Inflammatory macrophage treated with lipopolysaccharide for 1 hour (primary cell): ENCODE results near the gene MRPS5.
"Not testable (repeated sequence)": the region's sequence is repeated elsewhere in the genome, so short reads cannot be mapped to it uniquely, and the experiment has no call there.

Experiments used
- DNase-seq, 2 donors: peaks; one replicate each; pipeline ENCODE4 v3.0.0-alpha.2; 2020 to 2022

Gene MRPS5

DNA sequence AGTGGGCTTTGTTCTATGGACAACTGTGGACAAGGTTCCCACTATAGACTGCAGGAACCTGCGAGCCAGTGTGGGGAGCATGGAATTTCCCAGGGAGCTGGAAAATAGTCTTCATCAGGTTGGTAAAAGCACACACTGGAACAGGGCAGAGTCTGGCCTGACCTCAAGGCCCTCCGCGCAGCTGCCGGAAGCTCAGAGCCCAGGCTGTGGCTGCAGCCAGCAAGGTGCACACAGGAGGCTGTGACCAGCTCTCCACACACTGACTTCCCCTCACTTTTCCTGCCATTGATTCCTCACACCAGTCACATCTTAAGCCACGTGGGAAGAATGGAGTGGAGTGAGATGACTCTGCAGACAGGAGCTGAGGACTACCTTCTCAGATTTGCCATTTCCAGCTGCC, 77.0 kb downstream of the MRPS5 start:
- DNase-seq = no peak

DNA sequence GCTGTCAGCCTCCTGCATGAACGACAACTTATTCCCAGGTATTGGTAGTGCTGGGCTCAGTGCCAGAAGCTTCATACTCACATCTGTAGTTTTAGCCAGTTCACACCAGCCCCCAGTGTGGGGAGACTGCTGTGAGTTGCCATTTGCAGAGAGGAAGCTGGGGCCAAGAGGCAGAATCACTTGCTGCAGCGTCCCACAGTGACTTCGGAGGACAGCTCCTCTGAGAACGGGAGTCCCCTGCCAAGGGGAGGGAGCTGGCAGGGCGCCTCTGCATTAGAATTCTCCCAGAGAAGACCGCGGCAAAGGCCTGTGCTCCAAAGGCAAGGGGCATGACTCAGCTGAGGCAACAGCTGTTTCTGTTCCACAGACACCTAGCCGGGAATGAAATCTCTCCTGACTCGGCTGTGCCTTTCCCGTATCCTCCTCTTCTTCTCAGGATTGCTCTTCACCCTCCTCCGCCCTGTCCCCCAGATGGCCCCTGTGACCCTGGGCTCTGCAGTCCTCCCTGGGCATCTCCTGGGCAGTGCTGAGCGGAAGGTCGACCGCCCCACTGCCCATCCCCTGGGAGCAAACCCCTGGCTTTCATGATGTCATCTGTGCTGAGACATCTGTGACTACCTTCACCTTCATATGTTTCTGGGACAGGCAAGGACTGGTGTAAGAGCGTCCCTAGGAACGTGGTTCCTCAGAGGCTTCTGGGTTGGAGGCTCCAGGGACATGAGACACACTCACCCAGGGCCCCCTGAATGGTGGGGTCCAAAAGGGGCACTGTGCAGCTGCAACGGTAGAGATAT, 78.1 kb downstream of the MRPS5 start:
- DNase-seq = no peak

DNA sequence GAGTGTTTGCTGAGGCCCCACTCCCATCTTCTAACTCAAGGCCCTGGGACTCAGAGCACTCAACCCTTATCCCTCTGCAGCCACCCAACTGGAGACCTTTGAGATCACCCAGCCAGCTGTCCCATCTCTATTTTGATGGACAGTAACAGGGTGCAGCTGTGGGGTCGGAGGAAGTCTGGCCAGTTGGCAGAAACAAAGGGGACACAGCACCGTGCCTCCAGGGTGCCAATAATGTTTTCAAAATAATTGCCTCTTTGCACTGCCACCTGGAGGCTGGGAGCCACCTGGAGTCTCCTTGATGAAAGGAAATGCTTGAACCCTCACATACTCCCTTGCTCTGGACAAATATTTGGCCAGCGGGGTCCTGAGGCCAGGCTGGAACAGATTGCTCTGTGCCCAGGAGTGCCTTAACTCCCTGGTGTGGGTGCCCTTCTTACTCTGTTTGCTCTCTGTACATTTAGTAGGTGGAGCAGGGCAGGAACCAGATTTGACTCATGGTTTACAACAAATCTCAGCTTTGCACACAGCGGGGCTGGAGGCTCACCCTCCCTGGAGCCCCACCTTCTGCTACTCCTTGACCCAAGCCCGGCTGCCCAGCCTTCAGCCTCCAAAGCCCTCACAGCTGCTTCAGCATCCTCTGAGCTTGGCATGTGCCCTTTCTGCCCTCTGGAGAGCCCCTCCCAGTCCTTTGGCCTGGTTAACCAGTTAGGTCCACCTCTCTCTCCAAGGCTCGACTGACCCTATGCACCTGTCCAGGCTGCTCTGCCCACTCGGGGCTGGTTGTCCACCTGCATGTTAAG, 78.9 kb downstream of the MRPS5 start:
- no peak for DNase-seq

DNA sequence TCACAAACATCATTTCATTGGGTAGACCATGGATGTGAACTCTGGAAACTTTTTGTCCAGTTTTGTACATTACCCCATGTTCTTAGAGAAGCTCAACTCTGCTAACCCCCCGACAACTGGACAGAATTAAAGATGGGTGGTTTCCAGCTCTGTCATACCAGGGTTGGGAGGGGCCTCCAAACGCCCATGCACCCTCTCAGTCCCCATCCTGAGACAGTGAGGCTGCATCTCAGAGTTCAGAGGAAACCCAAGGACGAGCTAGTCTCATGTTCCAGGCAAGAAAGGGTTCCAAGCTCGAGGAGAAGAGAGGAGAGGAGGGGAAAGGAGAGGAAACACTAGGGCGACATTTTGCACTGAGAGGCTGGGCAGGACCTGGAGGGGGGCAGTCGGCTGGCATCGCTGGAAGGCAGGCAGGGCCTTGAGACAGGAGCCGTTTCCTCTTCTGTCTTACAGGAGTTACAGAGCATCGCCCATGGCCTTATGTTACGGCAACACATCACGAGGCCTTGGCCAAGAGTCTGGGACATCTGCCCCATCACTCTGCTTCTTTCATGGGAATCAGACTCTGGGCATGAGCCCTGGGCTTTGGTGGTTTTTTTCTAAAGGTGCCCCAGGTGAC, 79.7 kb downstream of the MRPS5 start:
- no peak for DNase-seq

DNA sequence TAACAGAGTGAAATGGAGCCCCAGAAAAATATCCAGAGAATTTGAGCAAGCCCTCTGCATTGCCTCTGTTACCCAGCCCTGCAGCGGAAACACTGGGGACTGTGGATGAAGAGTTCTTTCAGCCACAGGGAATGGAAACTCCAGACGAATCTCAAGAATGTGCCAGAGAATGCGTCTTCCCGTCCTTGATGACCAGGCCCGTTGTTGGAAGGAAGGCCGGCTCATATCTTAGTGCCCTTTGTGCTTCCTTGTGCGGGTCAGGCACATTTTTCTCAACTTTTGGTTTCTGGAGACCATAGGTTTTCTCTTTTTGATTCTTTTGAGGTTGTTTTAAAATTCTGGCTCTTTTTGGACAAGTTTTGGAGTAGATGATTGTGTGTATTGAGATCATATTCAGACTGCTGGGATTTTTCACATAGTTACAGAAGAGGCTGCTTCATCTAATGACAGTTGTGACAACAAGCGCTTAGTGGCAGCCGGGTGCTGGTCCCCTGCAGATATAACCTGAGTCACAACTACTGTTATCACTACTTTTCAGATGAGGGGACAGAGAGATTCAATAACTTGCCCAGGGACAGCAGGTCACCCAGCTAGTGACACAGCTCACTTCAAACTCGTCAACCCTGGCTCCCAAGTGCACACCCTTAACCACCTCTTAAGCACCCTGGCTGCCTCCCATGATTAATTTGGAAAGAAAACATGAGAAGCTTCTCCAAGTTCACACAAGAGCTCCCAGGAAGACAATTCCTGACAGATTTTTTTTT, 80.4 kb downstream of the MRPS5 start:
- no peak for DNase-seq

DNA sequence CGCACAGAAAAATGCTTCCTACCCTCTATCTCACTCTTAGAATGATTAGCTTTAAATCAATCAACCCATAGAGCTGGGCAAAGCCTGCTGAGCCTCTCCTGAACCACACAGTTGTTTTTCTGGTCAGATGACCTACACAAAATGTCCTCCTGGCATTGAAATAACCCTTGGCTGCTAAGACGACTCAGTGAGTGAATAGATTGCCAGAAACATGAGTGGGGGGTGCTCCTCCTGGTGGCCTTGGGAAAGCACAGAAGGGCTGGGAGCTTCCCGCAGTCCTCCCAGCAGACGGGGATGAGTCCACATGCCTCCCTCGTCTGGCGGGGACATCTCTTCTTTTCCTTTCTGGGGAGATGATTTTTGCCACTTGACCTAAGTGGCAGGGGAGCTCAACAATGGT, 81.2 kb downstream of the MRPS5 start:
- DNase-seq = no peak

DNA sequence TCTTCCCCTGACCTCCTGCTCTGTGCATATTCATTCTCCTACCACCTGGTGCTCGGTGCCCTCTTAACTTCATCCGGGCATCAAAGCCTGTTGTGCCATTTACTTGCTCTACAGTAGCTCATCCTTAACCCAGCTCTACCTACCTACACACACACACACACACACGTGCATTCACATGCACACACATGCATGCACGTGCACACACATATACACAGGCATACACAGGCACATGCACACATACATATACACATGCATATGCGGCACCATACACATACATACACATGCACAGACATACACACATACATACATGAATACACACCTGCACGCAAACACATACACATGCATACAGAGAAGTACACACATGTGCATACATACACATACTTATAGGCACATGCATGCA, 81.6 kb downstream of the MRPS5 start:
- no peak for DNase-seq

DNA sequence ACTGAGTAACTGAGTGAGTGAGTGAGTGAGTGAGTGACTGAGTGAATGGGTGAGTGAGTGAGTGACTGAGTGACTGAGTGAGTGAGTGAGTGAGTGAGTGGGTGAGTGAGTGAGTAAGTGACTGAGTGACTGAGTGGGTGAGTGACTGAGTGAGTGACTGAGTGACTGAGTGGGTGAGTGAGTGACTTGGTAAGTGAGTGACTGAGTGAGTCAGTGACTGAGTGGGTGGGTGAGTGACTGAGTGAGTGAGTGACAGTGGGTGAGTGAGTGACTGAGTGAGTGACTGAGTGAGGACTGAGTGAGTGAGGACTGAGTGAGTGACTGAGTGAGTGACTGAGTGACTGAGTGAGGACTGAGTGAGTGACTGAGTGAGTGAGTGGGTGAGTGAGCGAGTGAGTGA, 82.2 kb downstream of the MRPS5 start:
- no peak for DNase-seq

DNA sequence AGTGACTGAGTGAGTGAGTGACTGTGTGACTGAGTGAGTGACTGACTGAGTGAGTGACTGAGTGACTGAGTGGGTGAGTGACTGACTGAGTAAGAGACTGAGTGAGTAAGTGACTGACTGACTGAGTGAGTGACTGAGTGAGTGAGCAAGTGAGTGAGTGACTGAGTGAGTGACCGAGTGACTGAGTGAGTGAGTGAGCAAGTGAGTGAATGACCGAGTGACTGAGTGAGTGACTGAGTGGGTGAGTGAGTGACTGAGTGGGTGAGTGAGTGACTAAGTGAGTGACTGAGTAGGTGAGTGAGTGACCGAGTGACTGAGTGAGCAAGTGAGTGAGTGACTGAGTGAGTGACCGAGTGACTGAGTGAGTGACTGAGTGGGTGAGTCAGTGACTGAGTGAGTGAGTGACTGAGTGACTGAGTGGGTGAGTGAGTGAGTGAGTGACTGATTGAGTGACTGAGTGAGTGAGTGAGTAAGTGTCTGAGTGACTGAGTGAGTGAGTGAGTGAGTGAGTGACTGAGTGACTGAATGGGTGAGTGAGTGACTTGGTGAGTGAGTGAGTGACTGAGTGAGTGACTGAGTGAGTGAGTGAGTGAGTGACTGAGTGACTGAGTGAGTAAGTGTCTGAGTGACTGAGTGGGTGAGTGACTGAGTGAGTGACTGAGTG, 82.8 kb downstream of the MRPS5 start:
- DNase-seq = no peak

DNA sequence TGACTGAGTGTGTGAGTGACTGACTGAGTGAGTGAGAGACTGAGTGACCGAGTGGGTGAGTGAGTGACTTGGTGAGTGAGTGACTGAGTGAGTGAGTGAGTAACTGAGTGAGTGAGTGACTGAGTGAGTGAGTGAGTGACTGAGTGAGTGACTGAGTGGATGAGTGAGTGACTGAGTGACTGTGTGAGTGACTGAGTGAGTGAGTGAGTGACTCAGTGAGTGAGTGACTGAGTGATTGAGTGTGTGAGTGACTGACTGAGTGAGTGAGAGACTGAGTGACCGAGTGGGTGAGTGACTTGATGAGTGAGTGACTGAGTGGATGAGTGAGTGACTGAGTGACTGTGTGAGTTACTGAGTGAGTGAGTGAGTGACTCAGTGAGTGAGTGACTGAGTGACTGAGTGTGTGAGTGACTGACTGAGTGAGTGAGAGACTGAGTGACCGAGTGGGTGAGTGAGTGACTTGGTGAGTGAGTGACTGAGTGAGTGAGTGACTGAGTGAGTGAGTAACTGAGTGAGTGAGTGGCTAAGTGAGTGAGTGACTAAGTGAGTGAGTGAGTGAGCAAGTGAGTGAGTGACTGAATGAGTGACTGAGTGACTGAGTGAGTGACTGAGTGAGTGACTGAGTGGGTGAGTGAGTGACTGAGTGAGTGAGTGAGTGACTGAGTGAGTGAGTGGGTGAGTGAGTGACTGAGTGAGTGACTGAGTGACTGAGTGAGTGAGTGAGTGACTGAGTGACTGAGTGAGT, 83.6 kb downstream of the MRPS5 start:
- not testable (repeated sequence) for DNase-seq

DNA sequence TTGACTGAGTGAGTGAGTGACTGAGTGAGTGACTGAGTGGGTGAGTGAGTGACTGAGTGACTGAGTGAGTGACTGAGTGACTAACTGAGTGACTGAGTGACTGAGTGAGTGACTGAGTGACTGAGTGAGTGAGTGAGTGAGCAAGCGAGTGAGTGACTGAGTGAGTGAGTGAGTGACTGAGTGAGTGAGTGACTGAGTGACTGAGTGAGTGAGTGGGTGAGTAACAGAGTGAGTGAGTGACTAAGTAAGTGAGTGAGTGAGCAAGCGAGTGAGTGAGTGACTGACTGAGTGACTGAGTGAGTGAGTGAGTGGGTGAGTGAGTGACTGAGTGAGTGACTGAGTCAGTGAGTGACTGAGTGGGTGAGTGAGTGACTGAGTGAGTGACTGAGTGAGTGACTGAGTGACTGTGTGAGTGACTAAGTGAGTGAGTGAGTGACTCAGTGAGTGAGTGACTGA, 84.2 kb downstream of the MRPS5 start:
- DNase-seq = no peak

DNA sequence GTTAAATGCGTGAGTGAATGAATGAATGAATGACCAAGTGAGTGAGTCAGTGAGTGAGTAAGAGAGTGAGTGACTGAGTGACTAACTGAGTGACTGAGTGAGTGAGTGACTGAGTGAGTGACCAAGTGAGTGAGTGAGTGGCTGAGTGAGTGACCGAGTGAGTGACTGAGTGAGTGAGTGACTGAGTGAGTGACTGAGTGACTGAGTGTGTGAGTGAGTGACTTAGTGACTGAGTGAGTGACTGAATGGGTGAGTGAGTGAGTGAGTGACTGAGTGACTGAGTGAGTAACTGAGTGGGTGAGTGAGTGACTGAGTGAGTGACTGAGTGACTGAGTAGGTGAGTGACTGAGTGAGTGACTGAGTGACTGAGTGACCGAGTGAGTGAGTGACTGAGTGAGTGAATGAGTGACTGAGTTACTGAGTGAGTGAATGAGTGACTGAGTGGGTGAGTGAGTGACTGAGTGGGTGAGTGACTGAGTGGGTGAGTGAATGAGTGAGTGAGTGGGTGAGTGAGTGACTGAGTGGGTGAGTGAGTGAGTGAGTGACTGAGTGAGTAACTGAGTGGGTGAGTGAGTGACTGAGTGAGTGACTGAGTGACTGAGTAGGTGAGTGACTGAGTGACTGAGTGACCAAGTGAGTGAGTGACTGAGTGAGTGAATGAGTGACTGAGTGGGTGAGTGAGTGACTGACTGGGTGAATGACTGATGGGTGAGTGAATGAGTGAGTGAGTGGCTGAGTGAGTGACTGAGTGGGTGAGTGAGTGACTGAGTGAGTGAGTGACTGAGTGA, 84.8 kb downstream of the MRPS5 start:
- no peak for DNase-seq
